NCI-H2107 treated with DMSO at 0.1 percent for 48 hours (cell line): ENCODE data around the gene EPB41.
"Not testable (repeated sequence)": the region's sequence is repeated elsewhere in the genome, so short reads cannot be mapped to it uniquely, and the experiment has no call there.

Experiments used
- DNase-seq: peaks from one replicate; lab custom pipeline; 2025; ENCODE audit not compliant: unreplicated experiment; lab: John Stamatoyannopoulos, UW

Gene EPB41

DNA sequence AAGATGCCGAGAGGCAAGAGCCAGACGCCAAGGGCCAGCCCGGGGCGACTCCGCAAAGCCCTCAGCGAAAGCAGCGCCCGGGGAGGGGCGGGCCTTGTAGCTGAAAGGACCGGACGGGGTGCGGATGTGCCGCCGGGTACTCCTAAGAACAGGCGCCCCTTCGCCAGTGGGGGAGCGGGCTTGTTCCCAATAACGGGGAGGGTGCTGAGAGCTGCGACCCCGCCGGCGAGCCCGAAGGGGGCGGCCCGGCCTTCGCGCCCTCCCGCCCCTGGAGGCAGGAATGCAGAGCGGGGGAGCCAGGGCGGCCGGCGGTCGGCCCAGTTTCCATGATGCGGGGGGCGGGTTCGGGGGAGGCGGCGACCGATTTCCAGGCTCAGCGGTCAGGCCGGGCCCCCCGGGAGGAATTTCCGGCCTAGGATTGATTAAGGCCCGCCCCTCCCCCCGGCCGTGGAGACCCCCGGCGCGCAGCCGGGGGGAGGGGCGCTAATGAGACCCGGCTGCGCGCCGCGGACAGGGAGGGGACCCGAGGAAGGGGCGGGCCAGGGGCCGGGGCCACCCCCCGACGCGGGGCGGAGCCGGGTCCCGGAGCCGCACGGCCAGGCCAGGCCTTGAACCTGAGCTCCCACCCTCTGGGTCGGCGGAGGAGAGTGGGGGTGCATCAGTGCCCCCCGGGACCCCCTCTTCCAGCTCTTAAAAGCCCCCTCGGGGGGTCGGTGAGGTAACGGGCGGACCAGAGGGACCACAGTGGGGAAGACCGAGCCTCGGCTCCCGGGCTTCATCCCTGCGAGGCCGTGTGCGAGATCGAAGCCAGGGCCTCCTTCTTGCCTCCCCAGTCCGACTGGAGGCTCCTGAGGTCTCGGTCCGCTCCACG lies 210.2 kb downstream of the EPB41 start:
- no peak for DNase-seq

- DNase-seq, result no peak
Measured at GRCh38 chr1:29125237-29125641, 210.9 kb downstream of the EPB41 start.

GRCh38 chr1:29125788-29126187 lies 211.4 kb downstream of the EPB41 start:
- DNase-seq, result no peak

DNA sequence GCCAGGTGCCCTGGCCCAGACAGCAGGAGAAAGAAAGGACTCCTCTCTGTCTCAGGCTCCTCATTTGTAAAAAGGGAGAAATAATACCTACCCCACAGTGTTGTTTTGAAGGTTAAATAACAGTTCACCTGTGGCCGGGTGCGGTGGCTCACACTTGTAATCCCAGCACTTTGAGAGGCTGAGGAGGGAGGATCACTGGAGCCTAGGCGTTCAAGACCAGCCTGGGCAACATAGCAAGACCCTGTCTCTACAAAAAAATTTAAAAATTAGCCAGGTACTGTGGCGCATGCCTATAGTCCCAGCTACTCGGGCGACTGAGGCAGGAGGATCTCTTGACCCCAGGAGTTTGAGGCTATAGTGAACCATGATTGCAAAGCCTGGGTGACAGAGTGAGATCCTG lies 211.8 kb downstream of the EPB41 start:
- DNase-seq, result no peak

- DNase-seq, result no peak
Measured at GRCh38 chr1:29128739-29129138, 214.4 kb downstream of the EPB41 start.

- no peak for DNase-seq
Measured at GRCh38 chr1:29129916-29130315, 215.5 kb downstream of the EPB41 start.

DNA sequence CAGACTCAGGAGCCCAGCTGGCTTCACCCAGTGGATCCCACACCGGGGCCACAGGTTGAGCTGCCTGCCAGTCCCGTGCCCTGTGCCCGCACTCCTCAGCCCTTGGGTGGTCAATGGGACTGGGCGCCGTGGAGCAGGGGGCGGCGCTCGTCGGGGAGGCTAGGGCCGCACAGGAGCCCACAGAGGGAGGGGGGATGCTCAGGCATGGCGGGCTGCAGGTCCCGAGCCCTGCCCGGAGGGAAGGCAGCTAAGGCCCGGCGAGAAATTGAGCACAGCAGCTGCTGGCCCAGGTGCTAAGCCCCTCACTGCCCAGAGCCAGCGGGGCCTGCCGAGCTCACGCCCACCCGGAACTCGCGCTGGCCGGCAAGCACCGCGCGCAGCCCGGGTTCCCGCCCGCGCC lies 216.7 kb downstream of the EPB41 start:
- DNase-seq, result not testable (repeated sequence)

- DNase-seq, result no peak
Measured at GRCh38 chr1:29133861-29134694, 219.7 kb downstream of the EPB41 start.

GRCh38 chr1:29134695-29135028 lies 220.3 kb downstream of the EPB41 start:
- no peak for DNase-seq

GRCh38 chr1:29136391-29136915 lies 222.1 kb downstream of the EPB41 start:
- no peak for DNase-seq

DNA sequence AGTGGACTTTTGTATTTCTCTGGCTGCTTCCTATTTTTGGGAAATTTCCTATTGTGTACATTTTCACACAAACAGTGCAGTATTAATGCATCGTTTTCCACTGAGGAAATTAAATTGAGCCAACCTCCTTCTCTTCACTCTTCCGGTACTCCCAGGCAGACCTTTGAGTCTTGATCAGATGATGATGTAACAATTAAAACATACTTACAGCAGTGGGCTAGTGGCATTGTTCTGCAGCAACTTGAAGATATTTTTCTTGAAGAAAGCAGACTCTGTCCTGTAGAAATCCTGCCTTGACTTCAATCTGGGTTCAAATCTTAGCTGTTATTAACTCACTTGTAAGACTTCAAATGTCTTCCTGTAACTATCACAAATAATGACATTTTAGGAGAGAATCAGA lies 228.3 kb downstream of the EPB41 start:
- no peak for DNase-seq

DNA sequence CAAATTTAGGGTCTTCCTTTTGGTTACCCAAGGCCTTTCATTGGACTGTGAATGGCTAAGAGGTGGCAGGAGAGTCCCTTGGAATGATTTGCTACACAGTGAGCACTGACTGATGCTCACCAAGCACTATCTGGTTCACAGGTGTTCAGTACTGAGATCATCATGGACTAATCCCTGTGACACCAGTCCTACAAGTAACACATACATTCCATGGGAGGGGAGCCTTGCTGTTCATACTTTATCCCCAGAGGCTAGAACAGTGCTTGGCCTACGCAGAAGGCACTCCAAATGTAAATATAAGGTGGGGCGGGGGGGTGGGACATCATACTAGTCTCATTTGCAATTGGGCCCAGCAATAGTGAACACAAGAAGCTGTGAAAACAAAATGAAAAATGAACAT lies 229.8 kb downstream of the EPB41 start:
- DNase-seq, result no peak

DNA sequence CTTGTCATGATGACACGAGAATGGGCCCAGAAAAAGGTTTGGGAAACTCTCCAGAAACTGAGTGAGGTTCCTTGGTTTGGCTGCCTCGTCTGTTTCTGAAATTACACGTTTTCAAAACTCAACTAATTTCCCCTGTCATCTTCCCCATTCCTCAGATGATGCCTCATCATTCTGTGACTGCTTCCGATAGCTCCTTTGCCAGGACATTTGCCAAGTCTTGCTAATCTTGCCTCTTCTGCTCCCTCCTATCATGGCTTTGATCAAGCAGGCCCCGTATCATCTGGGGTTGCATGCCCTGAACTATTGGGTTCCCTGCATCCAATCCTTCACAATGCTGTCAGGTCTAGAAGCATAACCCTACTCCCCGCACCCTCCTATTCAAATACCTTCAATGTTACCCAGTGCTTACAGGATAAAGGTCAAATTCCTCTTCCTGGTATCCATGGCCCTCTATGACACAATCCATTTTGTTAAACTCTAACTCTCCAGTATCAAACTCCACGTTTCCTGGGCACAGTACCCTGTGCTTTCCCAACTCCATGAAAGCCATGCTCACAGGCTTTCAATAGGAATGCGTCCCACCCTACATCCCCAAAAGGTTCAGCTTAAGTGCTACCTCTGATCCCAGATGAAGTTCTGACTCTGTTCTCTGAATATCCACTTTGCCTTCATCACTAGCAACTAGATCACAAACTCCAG lies 231.5 kb downstream of the EPB41 start:
- no peak for DNase-seq

- no peak for DNase-seq
Measured at GRCh38 chr1:29148656-29149491, 234.5 kb downstream of the EPB41 start.

DNA sequence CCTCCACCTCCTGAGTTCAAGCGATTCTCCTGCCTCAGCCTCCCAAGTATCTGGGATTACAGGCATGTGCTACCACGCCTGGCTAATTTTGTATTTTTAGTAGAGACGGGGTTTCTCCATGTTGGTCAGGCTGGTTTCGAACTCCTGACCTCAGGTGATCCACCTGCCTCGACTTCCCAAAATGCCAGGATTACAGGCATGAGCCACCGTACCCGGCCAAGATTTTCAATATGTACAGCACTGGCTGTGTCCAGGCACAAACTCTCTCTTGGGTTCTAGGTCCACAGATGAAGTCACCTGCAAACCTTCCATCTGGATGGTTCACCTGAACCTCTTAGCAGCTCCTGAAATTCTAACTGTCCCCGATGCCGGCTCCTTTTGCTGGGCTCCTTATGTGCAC lies 236.0 kb downstream of the EPB41 start:
- not testable (repeated sequence) for DNase-seq

- no peak for DNase-seq
Measured at GRCh38 chr1:29152046-29152805, 237.9 kb downstream of the EPB41 start.

DNA sequence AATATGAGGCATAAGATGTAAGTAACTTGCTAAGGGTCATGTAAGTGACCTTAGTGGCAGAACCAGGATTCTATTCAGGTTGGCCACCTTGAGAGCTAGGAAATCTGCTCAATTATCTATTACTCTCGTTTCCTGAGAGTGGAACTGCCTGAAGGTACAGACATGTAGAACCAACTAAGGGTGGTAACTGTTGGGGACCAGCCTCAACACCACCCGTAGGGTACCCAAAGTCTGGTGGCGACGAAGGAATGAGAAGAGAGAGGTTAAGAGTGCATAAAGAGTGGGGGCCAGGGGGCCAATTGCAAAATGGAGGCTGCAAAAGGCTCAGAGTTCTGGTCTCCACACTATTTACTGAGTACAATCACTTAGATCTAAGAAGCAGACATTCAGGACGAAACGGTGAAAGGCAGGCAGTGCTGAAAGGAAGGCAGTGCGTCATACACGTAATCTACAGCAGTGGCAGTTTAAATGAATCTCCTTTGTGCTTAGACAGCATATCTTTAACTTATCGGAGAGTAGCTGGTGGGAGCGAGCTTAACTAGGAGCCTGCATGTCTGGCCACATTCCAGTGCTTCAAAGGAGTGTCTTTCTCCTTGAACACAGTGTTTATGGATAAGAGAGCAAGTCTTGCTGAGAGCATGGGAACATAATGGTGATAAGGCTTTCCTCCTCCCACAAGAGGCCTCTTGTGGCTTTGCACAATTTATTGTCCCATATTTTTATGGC lies 242.3 kb downstream of the EPB41 start:
- no peak for DNase-seq

DNA sequence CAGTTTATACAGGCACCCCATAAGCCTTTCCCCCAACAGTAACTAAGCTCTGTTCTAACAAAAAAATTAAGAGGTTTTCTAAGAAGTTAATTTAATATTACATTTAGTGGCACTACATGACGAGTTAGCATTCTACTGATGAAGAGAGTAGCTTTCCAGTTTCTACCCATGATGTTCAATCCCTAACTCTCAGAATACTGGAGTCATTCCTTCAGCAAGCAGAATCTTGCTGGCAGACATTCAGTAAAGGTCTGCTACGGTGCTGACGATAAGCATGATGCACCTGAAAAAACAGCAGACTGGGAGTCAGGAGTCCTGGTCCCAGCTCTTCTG lies 242.9 kb downstream of the EPB41 start:
- no peak for DNase-seq

- DNase-seq, result no peak
Measured at GRCh38 chr1:29159773-29160172, 245.4 kb downstream of the EPB41 start.
